ENCODE results near the gene S100A13. TPM values are rescaled to one million over a fixed set of nuclear protein-coding genes. Genes with fewer than 3 reads are reported as not detected.

Gene S100A13
- total RNA-seq, 1 donor from 2014 or later = 87.4 TPM

GRCh38 chr1:153606194-153606593 lies 21.1 kb downstream of the S100A13 start:
- Mint-ChIP-seq H3K9me3 (no peaks in the 10 kb centered on the region), H3K4me3 (no peak overlapping the region), H3K36me3 (no peaks in the 10 kb centered on the region), H3K4me1 (peaks cover 28% of the 10 kb centered on the region), H3K27ac (no peak overlapping the region), H3K27me3 (ENCODE audit: insufficient read depth, low read depth) (peaks cover 13% of the 10 kb centered on the region)
- H3K36me3 ChIP-seq = no peaks in the 10 kb centered on the region
- H3K27ac ChIP-seq = no peak overlapping the region
- no peaks in the 10 kb centered on the region for H3K9me3 ChIP-seq (ENCODE audit: low read depth)
- no peak for TF ChIP-seq EZH2 (IDR thresholded peaks at IDR 0.05)
- TF ChIP-seq CTCF (IDR thresholded peaks at IDR 0.05) = no peak
- TF ChIP-seq EZH2phosphoT487 (IDR thresholded peaks at IDR 0.05) = no peak
- DNase-seq (ENCODE audit: low spot score) = no peak
- H3K27me3 ChIP-seq = no peaks in the 10 kb centered on the region
- H3K9ac ChIP-seq = no peak overlapping the region
- peaks cover 15% of the 10 kb centered on the region for H3K4me1 ChIP-seq
- H3K79me2 ChIP-seq (ENCODE audit: low read depth) = no peaks in the 10 kb centered on the region
- no peaks in the 10 kb centered on the region for H4K20me1 ChIP-seq (ENCODE audit: low read depth)
- no peak overlapping the region for H2AFZ ChIP-seq (replicated peaks)
- H3F3A ChIP-seq (ENCODE audit: low read depth) = no peaks in the 10 kb centered on the region
- no peak overlapping the region for H3K4me3 ChIP-seq
- no peak overlapping the region for H3K4me2 ChIP-seq

- Histone ChIP-seq H3K4me1 (peaks cover 8% of the 10 kb centered on the region), H3K9ac (no peak overlapping the region), H3K4me3 (no peak overlapping the region), H3K36me3 (no peaks in the 10 kb centered on the region), H3K4me2 (no peak overlapping the region), H3K9me3 (ENCODE audit: low read depth) (no peaks in the 10 kb centered on the region), H3K27me3 (no peaks in the 10 kb centered on the region), H3K27ac (no peak overlapping the region), H3F3A (ENCODE audit: low read depth) (no peaks in the 10 kb centered on the region), H4K20me1 (ENCODE audit: low read depth) (no peaks in the 10 kb centered on the region), H2AFZ (replicated peaks) (no peak overlapping the region), H3K79me2 (ENCODE audit: low read depth) (no peaks in the 10 kb centered on the region)
- H3K27ac Mint-ChIP-seq = no peak overlapping the region
- no peak for DNase-seq (ENCODE audit: low spot score)
- no peaks in the 10 kb centered on the region for H3K36me3 Mint-ChIP-seq
- peaks cover 22% of the 10 kb centered on the region for H3K4me1 Mint-ChIP-seq
- TF ChIP-seq EZH2phosphoT487 (IDR thresholded peaks at IDR 0.05) (no peak), CTCF (IDR thresholded peaks at IDR 0.05) (no peak), EZH2 (IDR thresholded peaks at IDR 0.05) (no peak)
- H3K4me3 Mint-ChIP-seq = no peak overlapping the region
- peaks cover 6% of the 10 kb centered on the region for H3K27me3 Mint-ChIP-seq (ENCODE audit: insufficient read depth, low read depth)
- no peaks in the 10 kb centered on the region for H3K9me3 Mint-ChIP-seq
Measured at GRCh38 chr1:153602749-153603148, 24.6 kb downstream of the S100A13 start.

- no peaks in the 10 kb centered on the region for H3K36me3 ChIP-seq
- no peaks in the 10 kb centered on the region for H3K27me3 ChIP-seq
- no peaks in the 10 kb centered on the region for H3F3A ChIP-seq (ENCODE audit: low read depth)
- no peak overlapping the region for H2AFZ ChIP-seq (replicated peaks)
- no peaks in the 10 kb centered on the region for H3K9me3 ChIP-seq (ENCODE audit: low read depth)
- no peaks in the 10 kb centered on the region for H3K79me2 ChIP-seq (ENCODE audit: low read depth)
- no peak overlapping the region for H3K4me2 ChIP-seq
- Mint-ChIP-seq H3K27me3 (ENCODE audit: insufficient read depth, low read depth) (peaks cover 2% of the 10 kb centered on the region), H3K9me3 (no peaks in the 10 kb centered on the region), H3K36me3 (no peaks in the 10 kb centered on the region), H3K27ac (no peak overlapping the region), H3K4me1 (peaks cover 15% of the 10 kb centered on the region), H3K4me3 (no peak overlapping the region)
- no peak for TF ChIP-seq EZH2 (IDR thresholded peaks at IDR 0.05)
- no peak for TF ChIP-seq CTCF (IDR thresholded peaks at IDR 0.05)
- no peak for TF ChIP-seq EZH2phosphoT487 (IDR thresholded peaks at IDR 0.05)
- H3K4me3 ChIP-seq = no peak overlapping the region
- no peak for DNase-seq (ENCODE audit: low spot score)
- no peak overlapping the region for H3K27ac ChIP-seq
- H4K20me1 ChIP-seq (ENCODE audit: low read depth) = no peaks in the 10 kb centered on the region
- H3K9ac ChIP-seq = no peak overlapping the region
- H3K4me1 ChIP-seq = peaks cover 8% of the 10 kb centered on the region
Measured at GRCh38 chr1:153599847-153600246, 27.5 kb downstream of the S100A13 start.
